ENCODE measurements around the gene HYAL3. TPM values are rescaled to one million over a fixed set of nuclear protein-coding genes. Genes with fewer than 3 reads are reported as not detected.

Gene HYAL3
- total and polyA plus RNA-seq, 2 of the 13 experiments (the other 11 are each of a cell fraction or from before 2014, with no cell fraction given), result 5.5 to 10.4 TPM

DNA sequence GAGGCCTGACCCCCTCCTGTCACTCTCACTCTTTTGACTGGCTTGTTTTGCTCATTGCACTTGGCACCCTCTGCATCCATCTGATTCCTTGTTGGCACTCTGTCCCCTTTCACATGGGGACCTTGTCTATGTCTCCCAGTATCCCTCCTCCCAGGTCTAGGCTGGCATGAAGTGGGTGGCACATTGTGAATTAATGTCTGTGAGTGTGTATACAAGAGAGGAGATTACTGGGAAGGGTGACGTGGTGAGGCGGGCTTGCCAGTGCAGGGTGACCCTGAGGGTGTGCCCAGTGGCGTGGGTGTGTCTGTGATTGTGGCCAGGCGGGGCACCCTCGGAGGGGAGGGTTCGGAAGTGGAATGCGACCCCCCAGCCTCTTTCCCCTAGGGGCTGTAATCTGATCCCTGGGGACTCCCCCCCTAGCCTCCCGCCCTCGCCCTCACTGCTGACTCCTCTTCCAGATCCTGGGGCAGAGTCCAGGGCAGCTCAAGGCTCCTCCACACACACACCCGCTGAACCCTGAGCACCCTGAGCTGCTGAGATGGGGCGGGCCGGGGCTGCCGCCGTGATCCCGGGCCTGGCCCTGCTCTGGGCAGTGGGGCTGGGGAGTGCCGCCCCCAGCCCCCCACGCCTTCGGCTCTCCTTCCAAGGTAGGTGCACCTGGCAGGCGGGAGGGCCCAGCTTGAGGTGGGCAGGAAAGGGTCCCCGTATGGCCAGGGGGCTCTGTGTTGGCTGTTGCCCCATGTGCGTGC is 30.3 kb downstream of the HYAL3 start, which contains the start of gene SEMA3B (continued):
- TF ChIP-seq, protein P1, sequence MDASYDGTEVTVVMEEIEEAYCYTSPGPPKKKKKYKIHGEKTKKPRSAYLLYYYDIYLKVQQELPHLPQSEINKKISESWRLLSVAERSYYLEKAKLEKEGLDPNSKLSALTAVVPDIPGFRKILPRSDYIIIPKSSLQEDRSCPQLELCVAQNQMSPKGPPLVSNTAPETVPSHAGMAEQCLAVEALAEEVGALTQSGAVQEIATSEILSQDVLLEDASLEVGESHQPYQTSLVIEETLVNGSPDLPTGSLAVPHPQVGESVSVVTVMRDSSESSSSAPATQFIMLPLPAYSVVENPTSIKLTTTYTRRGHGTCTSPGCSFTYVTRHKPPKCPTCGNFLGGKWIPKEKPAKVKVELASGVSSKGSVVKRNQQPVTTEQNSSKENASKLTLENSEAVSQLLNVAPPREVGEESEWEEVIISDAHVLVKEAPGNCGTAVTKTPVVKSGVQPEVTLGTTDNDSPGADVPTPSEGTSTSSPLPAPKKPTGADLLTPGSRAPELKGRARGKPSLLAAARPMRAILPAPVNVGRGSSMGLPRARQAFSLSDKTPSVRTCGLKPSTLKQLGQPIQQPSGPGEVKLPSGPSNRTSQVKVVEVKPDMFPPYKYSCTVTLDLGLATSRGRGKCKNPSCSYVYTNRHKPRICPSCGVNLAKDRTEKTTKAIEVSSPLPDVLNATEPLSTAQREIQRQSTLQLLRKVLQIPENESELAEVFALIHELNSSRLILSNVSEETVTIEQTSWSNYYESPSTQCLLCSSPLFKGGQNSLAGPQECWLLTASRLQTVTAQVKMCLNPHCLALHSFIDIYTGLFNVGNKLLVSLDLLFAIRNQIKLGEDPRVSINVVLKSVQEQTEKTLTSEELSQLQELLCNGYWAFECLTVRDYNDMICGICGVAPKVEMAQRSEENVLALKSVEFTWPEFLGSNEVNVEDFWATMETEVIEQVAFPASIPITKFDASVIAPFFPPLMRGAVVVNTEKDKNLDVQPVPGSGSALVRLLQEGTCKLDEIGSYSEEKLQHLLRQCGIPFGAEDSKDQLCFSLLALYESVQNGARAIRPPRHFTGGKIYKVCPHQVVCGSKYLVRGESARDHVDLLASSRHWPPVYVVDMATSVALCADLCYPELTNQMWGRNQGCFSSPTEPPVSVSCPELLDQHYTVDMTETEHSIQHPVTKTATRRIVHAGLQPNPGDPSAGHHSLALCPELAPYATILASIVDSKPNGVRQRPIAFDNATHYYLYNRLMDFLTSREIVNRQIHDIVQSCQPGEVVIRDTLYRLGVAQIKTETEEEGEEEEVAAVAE (CRISPR knock-in tag; IDR thresholded peaks at IDR 0.05; ENCODE audit: borderline replicate concordance), result no peak
- TF ChIP-seq RELA (CRISPR knock-in tag; IDR thresholded peaks at IDR 0.05), result no peak
- TF ChIP-seq HMG20A (CRISPR knock-in tag; IDR thresholded peaks at IDR 0.05; ENCODE audit: borderline replicate concordance), result no peak
- TF ChIP-seq, protein P2, sequence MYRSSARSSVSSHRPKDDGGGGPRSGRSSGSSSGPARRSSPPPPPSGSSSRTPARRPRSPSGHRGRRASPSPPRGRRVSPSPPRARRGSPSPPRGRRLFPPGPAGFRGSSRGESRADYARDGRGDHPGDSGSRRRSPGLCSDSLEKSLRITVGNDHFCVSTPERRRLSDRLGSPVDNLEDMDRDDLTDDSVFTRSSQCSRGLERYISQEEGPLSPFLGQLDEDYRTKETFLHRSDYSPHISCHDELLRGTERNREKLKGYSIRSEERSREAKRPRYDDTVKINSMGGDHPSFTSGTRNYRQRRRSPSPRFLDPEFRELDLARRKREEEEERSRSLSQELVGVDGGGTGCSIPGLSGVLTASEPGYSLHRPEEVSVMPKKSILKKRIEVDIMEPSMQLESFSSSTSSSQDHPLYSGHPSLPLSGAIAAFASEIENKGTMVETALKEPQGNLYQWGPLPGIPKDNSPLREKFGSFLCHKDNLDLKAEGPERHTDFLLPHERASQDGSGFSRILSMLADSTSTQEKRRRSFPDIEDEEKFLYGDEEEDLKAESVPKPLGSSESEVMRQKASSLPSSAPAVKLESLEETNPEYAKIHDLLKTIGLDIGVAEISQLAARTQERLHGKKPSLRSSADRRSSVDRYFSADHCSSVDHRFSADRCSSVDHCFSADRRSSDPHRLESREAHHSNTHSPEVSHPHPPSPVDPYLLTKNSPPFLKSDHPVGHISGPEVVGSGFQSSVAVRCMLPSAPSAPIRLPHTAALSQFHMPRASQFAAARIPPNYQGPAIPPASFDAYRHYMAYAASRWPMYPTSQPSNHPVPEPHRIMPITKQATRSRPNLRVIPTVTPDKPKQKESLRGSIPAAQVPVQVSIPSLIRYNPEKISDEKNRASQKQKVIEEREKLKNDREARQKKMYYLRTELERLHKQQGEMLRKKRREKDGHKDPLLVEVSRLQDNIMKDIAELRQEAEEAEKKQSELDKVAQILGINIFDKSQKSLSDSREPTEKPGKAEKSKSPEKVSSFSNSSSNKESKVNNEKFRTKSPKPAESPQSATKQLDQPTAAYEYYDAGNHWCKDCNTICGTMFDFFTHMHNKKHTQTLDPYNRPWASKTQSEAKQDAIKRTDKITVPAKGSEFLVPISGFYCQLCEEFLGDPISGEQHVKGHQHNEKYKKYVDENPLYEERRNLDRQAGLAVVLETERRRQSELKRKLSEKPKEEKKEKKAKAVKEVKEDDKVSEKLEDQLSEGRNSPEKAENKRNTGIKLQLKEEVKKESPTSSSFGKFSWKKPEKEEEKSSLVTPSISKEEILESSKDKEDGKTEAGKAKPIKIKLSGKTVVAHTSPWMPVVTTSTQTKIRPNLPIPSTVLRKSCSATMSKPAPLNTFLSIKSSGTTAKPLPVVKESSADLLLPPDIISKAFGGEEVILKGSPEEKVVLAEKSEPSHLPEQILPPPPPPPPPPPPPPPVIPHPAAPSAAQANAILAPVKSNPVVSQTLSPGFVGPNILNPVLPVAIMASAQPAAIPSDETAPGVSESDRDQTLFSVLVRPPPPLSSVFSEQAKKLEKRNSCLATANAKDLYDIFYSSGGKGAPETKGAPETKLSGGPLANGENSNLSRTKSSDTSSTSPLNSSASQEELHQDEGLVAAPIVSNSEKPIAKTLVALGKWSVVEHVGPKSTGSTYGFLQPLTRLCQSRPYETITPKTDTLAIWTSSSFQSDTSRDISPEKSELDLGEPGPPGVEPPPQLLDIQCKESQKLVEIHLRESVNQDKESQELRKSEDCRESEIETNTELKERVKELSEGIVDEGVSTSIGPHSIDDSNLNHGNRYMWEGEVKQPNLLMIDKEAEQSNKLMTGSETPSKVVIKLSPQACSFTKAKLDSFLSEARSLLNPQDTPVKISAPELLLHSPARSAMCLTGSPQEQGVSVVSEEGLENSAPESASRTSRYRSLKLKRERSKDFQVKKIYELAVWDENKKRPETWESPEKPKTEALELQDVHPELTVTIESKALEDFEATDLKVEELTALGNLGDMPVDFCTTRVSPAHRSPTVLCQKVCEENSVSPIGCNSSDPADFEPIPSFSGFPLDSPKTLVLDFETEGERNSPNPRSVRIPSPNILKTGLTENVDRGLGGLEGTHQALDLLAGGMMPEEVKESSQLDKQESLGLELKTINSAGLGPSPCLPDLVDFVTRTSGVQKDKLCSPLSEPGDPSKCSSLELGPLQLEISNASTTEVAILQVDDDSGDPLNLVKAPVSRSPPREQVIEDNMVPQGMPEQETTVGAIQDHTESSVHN (CRISPR knock-in tag; IDR thresholded peaks at IDR 0.05), result no peak
- TF ChIP-seq MAFG (CRISPR knock-in tag; IDR thresholded peaks at IDR 0.05), result no peak
- TF ChIP-seq POLR2G (IDR thresholded peaks at IDR 0.05; ENCODE audit: low read depth, low read length), result peak; percentile 71
- TF ChIP-seq KDM3A (CRISPR knock-in tag; IDR thresholded peaks at IDR 0.05; ENCODE audit: low read depth), result no peak
- TF ChIP-seq, protein P3, sequence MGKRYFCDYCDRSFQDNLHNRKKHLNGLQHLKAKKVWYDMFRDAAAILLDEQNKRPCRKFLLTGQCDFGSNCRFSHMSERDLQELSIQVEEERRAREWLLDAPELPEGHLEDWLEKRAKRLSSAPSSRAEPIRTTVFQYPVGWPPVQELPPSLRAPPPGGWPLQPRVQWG (CRISPR knock-in tag; IDR thresholded peaks at IDR 0.05; ENCODE audit: borderline replicate concordance, low read depth), result no peak
- TF ChIP-seq, protein P4, sequence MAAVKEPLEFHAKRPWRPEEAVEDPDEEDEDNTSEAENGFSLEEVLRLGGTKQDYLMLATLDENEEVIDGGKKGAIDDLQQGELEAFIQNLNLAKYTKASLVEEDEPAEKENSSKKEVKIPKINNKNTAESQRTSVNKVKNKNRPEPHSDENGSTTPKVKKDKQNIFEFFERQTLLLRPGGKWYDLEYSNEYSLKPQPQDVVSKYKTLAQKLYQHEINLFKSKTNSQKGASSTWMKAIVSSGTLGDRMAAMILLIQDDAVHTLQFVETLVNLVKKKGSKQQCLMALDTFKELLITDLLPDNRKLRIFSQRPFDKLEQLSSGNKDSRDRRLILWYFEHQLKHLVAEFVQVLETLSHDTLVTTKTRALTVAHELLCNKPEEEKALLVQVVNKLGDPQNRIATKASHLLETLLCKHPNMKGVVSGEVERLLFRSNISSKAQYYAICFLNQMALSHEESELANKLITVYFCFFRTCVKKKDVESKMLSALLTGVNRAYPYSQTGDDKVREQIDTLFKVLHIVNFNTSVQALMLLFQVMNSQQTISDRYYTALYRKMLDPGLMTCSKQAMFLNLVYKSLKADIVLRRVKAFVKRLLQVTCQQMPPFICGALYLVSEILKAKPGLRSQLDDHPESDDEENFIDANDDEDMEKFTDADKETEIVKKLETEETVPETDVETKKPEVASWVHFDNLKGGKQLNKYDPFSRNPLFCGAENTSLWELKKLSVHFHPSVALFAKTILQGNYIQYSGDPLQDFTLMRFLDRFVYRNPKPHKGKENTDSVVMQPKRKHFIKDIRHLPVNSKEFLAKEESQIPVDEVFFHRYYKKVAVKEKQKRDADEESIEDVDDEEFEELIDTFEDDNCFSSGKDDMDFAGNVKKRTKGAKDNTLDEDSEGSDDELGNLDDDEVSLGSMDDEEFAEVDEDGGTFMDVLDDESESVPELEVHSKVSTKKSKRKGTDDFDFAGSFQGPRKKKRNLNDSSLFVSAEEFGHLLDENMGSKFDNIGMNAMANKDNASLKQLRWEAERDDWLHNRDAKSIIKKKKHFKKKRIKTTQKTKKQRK (IDR thresholded peaks at IDR 0.05; ENCODE audit: low read length), result no peak
- no peak for TF ChIP-seq ZNF17 (CRISPR knock-in tag; IDR thresholded peaks at IDR 0.05)
- peak; percentile 3; the same call in 1 of the 2 replicates for TF ChIP-seq SIN3A (IDR thresholded peaks at IDR 0.05; ENCODE audit: borderline replicate concordance, low read depth, low read length)
- no peak for TF ChIP-seq ZFP62 (CRISPR knock-in tag; IDR thresholded peaks at IDR 0.05)
- no peak for TF ChIP-seq ZNF12 (CRISPR knock-in tag; IDR thresholded peaks at IDR 0.05)
